GM12892 (cell line): Measurements from ENCODE around the gene OR2A42.
"Not testable (repeated sequence)": the region's sequence is repeated elsewhere in the genome, so short reads cannot be mapped to it uniquely, and the experiment has no call there.

Experiments used
- POLR2A ChIP-seq: IDR thresholded peaks from 2 replicates; pipeline ENCODE4 v1.6.1; 2011; ENCODE audit warnings: low read depth, low read length, control low read depth
- POLR2AphosphoS5 ChIP-seq: IDR thresholded peaks from 2 replicates; pipeline ENCODE4 v1.6.1; 2011; ENCODE audit warnings: low read depth, low read length, control low read depth

DNA sequence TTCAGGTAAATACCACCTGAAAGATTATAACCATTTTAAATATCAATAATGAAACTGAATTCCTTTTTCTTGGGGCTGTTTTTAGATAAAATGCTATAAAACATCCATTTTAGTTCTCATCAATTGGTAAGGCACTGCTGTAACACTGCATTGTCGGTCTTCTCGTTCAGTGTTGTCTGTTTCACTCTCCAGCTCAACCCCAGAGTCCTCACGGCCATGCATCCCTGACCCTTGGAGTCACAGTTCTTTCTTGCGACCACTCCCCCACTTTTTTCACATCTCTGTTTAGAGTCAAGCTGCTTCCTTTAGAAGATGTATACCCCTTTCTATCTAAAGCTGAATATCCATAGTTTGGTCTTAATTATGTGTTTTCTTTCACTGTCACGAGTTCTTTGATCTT, 7.6 kb upstream of the OR2A42 start:
- TF ChIP-seq POLR2AphosphoS5, POLR2A: not testable (repeated sequence)
